GM19324 (cell line): Measurements from ENCODE around the gene KIAA1671.

Experiments used
- ATAC-seq: cut with Tn5 transposase; IDR thresholded peaks from one replicate; pipeline ENCODE4 v1.9.1; 2021; ENCODE audit warnings: mild to moderate bottlenecking, moderate library complexity; ENCODE audit not compliant: unreplicated experiment, low FRiP score

KIAA1671 gene

DNA sequence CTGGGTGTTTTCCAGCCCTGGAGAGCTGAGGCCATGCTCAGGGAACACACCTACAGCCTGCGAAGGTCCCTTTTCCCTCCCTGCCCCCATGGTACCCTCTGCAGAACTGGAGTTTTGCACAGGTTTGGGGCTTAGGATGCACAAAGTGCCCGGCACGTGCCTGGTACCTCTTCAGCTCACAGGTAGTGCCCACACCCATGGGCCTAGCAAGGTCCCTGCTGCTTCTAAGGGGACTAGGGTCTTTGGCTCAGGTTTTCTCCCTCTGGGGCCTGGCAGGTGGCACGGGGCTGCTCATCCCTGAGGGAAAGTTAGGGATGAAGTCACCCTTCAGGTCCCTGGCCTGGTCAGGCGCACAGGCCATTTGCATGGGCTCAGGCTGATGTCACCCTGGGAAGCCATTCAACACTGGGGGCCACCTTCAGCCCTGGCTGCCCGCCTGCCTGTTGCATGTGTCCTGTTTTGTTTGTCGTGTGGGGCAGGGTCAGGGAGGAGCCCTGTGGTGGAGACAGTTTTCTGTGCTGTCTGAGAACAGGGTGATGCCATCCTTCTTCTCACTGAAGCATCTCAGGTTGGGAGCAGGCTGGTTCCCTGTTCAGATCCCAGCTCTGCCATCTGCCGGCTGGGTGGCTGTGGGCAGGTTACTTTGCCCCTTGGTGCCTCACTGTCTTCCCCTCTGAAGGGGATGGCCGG is 178.8 kb downstream of the KIAA1671 start:
- ATAC-seq: no peak

- no peak for ATAC-seq
Observed at GRCh38 chr22:25134028-25134427, 181.5 kb downstream of the KIAA1671 start.

DNA sequence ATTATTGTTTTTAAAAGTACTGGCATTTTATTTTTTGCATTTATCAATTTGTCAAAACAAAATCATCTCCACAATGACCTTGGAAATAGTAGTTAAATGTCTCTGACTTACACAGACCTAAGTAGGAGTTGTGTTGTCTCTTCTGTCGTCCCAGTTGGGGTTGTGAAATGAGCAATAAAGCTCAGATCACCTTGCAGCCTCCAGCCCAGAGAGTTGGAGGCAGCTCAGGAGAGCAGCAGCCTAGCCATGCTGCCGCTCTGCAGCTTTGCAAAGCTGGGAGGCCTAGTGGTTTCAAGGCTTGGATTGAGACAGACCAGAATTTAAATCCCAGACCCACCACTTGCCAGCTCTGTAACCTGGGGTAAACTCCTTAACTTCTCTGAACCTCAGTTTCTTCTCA is 181.9 kb downstream of the KIAA1671 start:
- no peak for ATAC-seq

GRCh38 chr22:25136953-25137576 is 184.5 kb downstream of the KIAA1671 start:
- no peak for ATAC-seq

GRCh38 chr22:25137577-25138525 is 185.3 kb downstream of the KIAA1671 start:
- ATAC-seq: no peak

DNA sequence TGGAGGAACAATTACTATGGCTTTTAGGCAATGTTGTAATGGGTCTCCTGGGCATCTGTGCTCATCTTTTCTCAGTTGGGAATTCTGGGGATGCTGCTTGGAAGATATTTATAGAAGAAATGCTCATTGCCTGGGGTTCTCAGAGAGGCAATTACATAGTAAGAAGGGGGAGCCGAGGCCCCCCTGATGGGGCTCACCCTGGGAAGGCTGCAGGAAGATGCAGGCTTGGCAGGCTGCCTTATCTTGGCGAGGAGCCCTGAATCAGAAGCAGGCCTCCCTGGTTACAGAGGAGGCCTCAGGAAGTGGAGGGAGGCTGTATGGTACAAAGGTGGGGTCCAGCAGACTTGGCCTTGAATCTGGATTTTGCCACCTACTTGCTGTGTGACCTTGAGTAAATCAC is 186.5 kb downstream of the KIAA1671 start:
- ATAC-seq: no peak

- ATAC-seq: no peak
Observed at GRCh38 chr22:25142102-25142501, 189.6 kb downstream of the KIAA1671 start.

DNA sequence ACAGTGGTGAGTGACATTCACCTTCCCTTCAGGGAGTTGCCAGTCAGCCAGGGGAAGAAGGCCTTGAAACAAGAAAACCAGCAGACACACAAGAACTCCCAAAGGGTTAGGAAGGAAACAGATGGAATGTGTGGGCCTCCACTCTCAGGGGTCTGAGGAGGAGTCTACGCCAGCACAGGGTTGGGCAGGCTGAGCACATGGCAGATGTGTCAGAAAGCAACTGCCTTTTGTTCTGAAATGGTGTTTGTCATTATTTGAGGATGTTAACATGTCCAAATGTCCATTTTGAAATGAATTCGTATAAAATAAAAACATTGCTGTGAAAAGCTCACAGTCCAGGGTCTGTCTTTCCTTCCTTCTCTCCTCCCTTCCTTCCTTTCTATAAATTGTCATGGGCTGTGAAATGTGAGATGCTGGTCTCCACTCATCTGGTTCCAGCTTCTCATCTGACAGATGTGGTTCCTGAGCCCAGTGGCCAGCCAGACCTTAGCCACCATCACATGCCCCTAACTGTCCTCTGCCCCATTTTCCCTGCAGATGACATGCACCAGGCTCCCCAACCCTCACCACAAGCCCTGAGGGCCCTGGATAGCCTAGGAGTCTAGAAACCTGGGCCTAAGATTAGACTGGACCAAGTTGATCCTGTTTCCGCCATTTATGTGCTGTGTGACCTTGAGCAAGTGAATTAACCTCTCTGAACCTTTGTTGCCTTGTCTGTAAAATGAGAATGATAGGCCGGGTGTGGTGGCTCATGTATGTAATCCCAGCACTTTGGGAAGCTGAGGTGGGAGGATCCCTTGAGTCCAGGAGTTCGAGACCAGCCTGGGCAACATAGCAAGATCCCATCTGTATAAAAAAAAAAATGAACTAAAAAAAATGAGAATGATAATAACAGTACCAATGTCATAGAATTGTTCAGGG is 190.9 kb downstream of the KIAA1671 start:
- no peak for ATAC-seq

- no peak for ATAC-seq
Observed at GRCh38 chr22:25144522-25144921, 192.0 kb downstream of the KIAA1671 start.

DNA sequence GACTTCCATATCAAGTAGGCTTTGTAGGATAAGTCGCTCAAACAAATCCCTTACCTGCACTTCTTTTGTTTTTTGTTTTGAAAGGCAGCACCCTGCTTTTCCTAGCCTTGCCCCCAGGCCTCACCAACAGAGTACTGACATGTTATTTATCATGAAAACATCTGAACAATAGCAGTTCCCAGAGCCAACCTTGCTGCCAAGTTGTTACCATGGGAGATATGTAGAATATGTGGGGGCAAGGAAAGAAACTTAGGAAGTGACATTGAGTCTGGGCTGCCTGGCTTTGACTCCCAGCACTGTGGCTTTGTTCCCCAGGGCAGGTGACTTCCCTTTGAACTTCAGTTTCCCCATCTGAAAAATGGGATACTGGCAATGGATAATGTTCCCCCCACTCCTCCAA is 193.8 kb downstream of the KIAA1671 start:
- no peak for ATAC-seq

GRCh38 chr22:25146906-25147641 is 194.6 kb downstream of the KIAA1671 start:
- no peak for ATAC-seq

- ATAC-seq: no peak
Observed at GRCh38 chr22:25147642-25147928, 195.1 kb downstream of the KIAA1671 start.

GRCh38 chr22:25148149-25148691 is 195.7 kb downstream of the KIAA1671 start:
- ATAC-seq: no peak

DNA sequence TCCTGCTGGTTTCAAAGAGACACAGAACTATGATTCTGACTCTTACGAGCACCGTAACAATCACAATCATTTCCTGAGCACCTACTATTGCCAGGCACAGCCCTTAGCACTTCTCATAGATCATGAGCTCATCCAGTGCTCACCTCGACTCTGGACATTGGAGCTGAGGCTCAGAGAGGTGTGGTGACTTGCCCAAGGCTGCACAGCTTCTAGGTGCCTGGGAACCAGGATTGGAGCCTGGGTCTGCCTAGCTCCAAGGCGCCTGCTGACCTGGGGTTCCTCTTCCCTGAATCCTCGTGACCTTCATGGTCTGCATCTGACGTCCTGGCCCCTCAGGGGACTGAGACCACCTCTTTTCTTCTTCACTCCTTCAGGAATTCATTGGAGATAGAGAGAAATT is 196.5 kb downstream of the KIAA1671 start:
- no peak for ATAC-seq

- no peak for ATAC-seq
Observed at GRCh38 chr22:25153961-25154666, 201.6 kb downstream of the KIAA1671 start.

DNA sequence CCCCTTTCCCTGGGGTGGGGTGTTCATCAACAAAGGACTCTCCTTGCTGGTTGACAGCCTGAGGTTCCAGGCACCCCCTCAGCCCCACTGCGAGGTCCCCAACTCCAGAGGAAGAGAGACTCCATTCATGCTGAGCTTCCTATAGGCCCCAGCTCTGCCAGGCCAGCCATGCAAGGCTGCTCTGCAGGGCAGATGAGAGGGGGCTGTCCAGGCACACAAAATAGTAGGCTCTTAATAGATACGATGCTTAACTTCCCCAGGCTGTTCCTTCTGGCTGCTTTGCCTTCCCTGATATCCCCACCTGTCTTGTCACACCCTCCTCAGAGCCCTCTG is 202.1 kb downstream of the KIAA1671 start:
- no peak for ATAC-seq

GRCh38 chr22:25156736-25157135 is 204.2 kb downstream of the KIAA1671 start:
- ATAC-seq: no peak

- no peak for ATAC-seq
Observed at GRCh38 chr22:25159028-25159427, 206.5 kb downstream of the KIAA1671 start.
